Stimulated activated CD4-positive, alpha-beta T cell treated with anti-CD3 and anti-CD28 coated beads, Interleukin-4, amount 100 ng/mL, for 1 hour (primary cell): ENCODE results near the gene TRAFD1.
"Not testable (repeated sequence)": the region's sequence is repeated elsewhere in the genome, so short reads cannot be mapped to it uniquely, and the experiment has no call there.

ENCODE experiments used
- DNase-seq: peaks from one replicate; pipeline ENCODE4 v3.0.0-alpha.2; 2020

The TRAFD1 gene

GRCh38 chr12:112125250-112125999 lies at the start of gene TRAFD1:
Gene TRAFD1 (plus strand): TSS chr12:112125560. CDS start chr12:112130523, 4,963 bp downstream.
- peak; percentile 98 for DNase-seq

- no peak for DNase-seq
Observed at GRCh38 chr12:112087055-112087850, 38.1 kb upstream of the TRAFD1 start.

GRCh38 chr12:112087851-112088250 lies 37.5 kb upstream of the TRAFD1 start:
- no peak for DNase-seq

- DNase-seq, result no peak
Observed at GRCh38 chr12:112091563-112091962, 33.8 kb upstream of the TRAFD1 start.

- no peak for DNase-seq
Observed at GRCh38 chr12:112096070-112096469, 29.3 kb upstream of the TRAFD1 start.

GRCh38 chr12:112096667-112097066 lies 28.7 kb upstream of the TRAFD1 start:
- DNase-seq, result no peak

GRCh38 chr12:112097641-112098040 lies 27.7 kb upstream of the TRAFD1 start:
- DNase-seq, result no peak

GRCh38 chr12:112100500-112100899 lies 24.9 kb upstream of the TRAFD1 start:
- not testable (repeated sequence) for DNase-seq

GRCh38 chr12:112102127-112102526 lies 23.2 kb upstream of the TRAFD1 start:
- DNase-seq, result no peak

GRCh38 chr12:112102746-112103145 lies 22.6 kb upstream of the TRAFD1 start:
- not testable (repeated sequence) for DNase-seq

GRCh38 chr12:112103758-112104503 lies 21.4 kb upstream of the TRAFD1 start:
- DNase-seq, result no peak

- DNase-seq, result no peak
Observed at GRCh38 chr12:112105891-112106290, 19.5 kb upstream of the TRAFD1 start.

GRCh38 chr12:112107306-112108201 lies 17.8 kb upstream of the TRAFD1 start:
- peak; percentile 28 for DNase-seq

GRCh38 chr12:112108202-112109079 lies 16.9 kb upstream of the TRAFD1 start, which contains the start of gene NAA25:
Gene NAA25 (minus strand): TSS chr12:112108783. CDS start chr12:112108773, 10 bp downstream.
- DNase-seq, result peak; percentile 91

GRCh38 chr12:112110787-112111662 lies 14.3 kb upstream of the TRAFD1 start:
- not testable (repeated sequence) for DNase-seq

GRCh38 chr12:112111931-112112330 lies 13.4 kb upstream of the TRAFD1 start:
- DNase-seq, result no peak

- no peak for DNase-seq
Observed at GRCh38 chr12:112112409-112113133, 12.8 kb upstream of the TRAFD1 start.

GRCh38 chr12:112115259-112116045 lies 9.9 kb upstream of the TRAFD1 start:
- no peak for DNase-seq
